ENCODE results near the gene CHD8. TPM values are rescaled to one million over a fixed set of nuclear protein-coding genes. Genes with fewer than 3 reads are reported as not detected.
A peak's percentile ranks its signal among the peaks of the same experiment; 100 is the strongest.

Gene CHD8
- total and polyA plus RNA-seq, 10 of the 15 experiments (the other 5 are each of a cell fraction or from before 2014, with no cell fraction given): 20.2 to 79.5 (median 35.5) TPM

GRCh38 chr14:21384494-21384851, 71.5 kb downstream of the CHD8 start (continued):
- TF ChIP-seq USF1 (IDR thresholded peaks at IDR 0.05; ENCODE audit: borderline replicate concordance, extremely low read length, insufficient read depth, low read depth, low read length) (no peak), EED (IDR thresholded peaks at IDR 0.05; ENCODE audit: low read depth) (peak; percentile 37; the same call in 1 of the 2 replicates), CHD1 (IDR thresholded peaks at IDR 0.05; ENCODE audit: low read depth, low read length) (no peak), NKRF (conservative IDR thresholded peaks at IDR 0.05) (0 out of 2 replicates have a peak, but pooled peaks have one; percentile 14), PAX8 (IDR thresholded peaks at IDR 0.05) (no peak), NR2C2 (IDR thresholded peaks at IDR 0.05; ENCODE audit: borderline replicate concordance, control insufficient read depth, insufficient read length, low read depth) (no peak), FOS (IDR thresholded peaks at IDR 0.05; ENCODE audit: borderline replicate concordance, extremely low read depth, insufficient read length) (no peak), HDAC2 (IDR thresholded peaks at IDR 0.05) (no peak), FOXM1 (IDR thresholded peaks at IDR 0.05; ENCODE audit: low read depth, low read length) (no peak; the same call in 1 of the 2 replicates)

All from GM12878 (cell line).